HL-60 (cell line): ENCODE results near the gene PARD3.

ENCODE experiments used
- DNase-seq, 2 experiments: peaks; one replicate each; pipeline ENCODE4 v3.0.0-alpha.2; 2010 to 2020; ENCODE audit warnings: low read depth in 1 of 2, low spot score in 1 of 2
- H3K27ac ChIP-seq: fragments of 250-450 bp; sonication (Bioruptor Pico); replicated peaks from 2 replicates; pipeline ENCODE4 v1.5.1; 2020; ENCODE audit warnings: mild to moderate bottlenecking, moderate library complexity
- H3K27me3 ChIP-seq: fragments of 250-450 bp; sonication (Bioruptor Pico); 2 replicates; pipeline ENCODE4 v1.5.1; 2021; ENCODE audit warnings: mild to moderate bottlenecking, moderate library complexity; ENCODE audit not compliant: insufficient read depth, poor library complexity, severe bottlenecking
- H3K4me3 ChIP-seq: replicated peaks from 2 replicates; pipeline ENCODE4 v1.5.1; 2011; ENCODE audit warnings: mild to moderate bottlenecking, control low read depth, low read length; ENCODE audit not compliant: insufficient read depth
- GABPA ChIP-seq: IDR thresholded peaks from 2 replicates; pipeline ENCODE4 v1.6.1; 2012; ENCODE audit warnings: low read depth
- POLR2AphosphoS5 ChIP-seq: IDR thresholded peaks from 2 replicates; pipeline ENCODE4 v1.6.1; 2012; ENCODE audit warnings: low read depth
- REST ChIP-seq: IDR thresholded peaks from 2 replicates; pipeline ENCODE4 v1.6.1; 2012; ENCODE audit warnings: low read depth; ENCODE audit not compliant: insufficient replicate concordance
- SPI1 ChIP-seq: IDR thresholded peaks from 2 replicates; pipeline ENCODE4 v1.6.1; 2012; ENCODE audit warnings: low read depth, mild to moderate bottlenecking, borderline replicate concordance
- TF ChIP-seq, protein P1 (sequence below): IDR thresholded peaks from one replicate; pipeline ENCODE4 v1.5.1; 2011; ENCODE audit warnings: low read length, control low read depth, inconsistent platforms; ENCODE audit not compliant: insufficient read depth

Gene PARD3

DNA sequence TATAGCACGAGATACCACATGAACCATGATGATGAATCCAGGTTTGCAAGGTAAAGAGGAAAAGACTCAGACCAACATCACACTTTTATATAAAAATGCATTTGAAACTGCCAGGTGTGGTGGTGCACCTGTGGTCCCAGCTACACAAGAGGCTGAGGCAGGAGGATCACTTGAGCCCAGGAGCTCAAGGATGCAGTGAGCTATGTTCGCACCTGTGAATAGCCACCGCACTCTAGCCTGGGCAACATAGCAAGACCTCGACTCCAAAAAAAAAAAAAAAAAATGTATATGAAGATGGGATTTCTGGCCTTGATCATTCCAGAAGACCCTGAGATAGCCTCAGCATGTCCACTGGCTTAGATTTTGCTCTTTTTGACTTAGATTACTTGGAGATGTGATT lies 161.6 kb downstream of the PARD3 start:
- H3K4me3 ChIP-seq, result no peak overlapping the region

DNA sequence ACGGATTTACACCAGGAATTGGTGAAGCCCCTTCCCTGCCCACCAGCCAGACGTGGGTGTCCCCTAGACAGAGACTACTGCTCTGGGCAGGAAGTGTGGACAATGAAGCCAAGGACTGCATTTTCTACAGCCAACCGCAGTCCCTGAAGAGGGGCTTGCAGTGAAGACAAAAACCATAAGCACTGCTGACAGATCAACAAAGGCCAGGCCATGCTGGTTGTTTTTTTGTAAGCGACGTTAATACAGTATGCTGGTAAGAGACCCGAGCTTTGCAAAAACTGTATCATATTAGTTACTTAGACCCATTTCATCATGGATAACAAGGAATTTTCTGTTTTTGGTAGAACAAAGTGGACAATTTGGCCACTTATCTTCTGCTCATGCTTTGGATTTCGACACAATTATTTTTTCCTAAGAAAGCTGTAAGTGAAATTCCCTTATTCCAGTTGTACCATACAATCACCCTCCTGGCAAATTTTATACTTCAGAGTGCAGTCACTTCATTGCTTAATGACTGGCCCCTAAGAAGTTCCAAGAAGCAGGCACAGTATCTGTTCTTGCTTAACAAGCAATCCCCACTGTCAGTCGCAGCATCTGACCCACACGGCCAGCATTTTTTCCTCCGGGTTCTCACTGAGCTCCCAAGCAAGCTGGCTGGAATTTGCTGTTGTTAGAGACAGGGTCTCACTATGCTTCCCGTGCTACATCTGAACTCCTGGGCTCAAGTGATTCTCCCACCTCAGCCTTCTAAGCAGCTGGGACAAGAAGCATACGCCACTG lies 163.5 kb downstream of the PARD3 start:
- DNase-seq, result no peak
- H3K27ac ChIP-seq, result no peak overlapping the region
- TF ChIP-seq SPI1 (no peak), GABPA (no peak), POLR2AphosphoS5 (no peak), REST (no peak)
- TF ChIP-seq, protein P1, sequence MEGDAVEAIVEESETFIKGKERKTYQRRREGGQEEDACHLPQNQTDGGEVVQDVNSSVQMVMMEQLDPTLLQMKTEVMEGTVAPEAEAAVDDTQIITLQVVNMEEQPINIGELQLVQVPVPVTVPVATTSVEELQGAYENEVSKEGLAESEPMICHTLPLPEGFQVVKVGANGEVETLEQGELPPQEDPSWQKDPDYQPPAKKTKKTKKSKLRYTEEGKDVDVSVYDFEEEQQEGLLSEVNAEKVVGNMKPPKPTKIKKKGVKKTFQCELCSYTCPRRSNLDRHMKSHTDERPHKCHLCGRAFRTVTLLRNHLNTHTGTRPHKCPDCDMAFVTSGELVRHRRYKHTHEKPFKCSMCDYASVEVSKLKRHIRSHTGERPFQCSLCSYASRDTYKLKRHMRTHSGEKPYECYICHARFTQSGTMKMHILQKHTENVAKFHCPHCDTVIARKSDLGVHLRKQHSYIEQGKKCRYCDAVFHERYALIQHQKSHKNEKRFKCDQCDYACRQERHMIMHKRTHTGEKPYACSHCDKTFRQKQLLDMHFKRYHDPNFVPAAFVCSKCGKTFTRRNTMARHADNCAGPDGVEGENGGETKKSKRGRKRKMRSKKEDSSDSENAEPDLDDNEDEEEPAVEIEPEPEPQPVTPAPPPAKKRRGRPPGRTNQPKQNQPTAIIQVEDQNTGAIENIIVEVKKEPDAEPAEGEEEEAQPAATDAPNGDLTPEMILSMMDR, result no peak
- no peak overlapping the region for H3K4me3 ChIP-seq
- no peaks in the 10 kb centered on the region for H3K27me3 ChIP-seq

More for the DNA sequence above, 161.6 kb downstream of the PARD3 start:
- TF ChIP-seq REST, result no peak
- TF ChIP-seq, protein P1, result no peak
- TF ChIP-seq POLR2AphosphoS5, result no peak
- no peak for TF ChIP-seq SPI1
- TF ChIP-seq GABPA, result no peak
- Histone ChIP-seq H3K27ac (no peak overlapping the region), H3K27me3 (no peaks in the 10 kb centered on the region)
- DNase-seq, result no peak

DNA sequence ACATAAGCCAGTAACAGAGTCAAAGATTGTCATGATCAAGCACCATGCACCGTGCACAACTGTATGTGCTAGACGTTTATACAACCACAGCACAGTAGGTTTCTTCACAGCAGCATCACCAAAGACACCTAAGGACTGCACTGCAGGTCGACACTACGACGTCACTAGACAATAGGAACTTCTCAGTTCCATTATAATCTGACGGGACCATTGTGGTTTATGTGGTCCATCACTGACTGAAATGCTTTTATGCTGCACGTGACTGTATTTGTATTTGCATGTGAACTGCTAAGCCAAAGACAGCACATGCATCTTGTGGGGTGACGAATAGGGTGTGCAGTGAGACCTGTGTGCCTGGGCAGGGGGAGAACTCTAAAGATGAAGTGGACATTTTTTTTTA lies 164.9 kb downstream of the PARD3 start:
- TF ChIP-seq REST (no peak), SPI1 (no peak), POLR2AphosphoS5 (no peak), GABPA (no peak)
- TF ChIP-seq, protein P1, result no peak
- no peak for DNase-seq
- H3K27ac ChIP-seq, result no peak overlapping the region
- no peaks in the 10 kb centered on the region for H3K27me3 ChIP-seq
- H3K4me3 ChIP-seq, result no peak overlapping the region
